ENCODE measurements around the gene PWWP3B.
"Not testable (repeated sequence)": the region's sequence is repeated elsewhere in the genome, so short reads cannot be mapped to it uniquely, and the experiment has no call there.

Gene PWWP3B

DNA sequence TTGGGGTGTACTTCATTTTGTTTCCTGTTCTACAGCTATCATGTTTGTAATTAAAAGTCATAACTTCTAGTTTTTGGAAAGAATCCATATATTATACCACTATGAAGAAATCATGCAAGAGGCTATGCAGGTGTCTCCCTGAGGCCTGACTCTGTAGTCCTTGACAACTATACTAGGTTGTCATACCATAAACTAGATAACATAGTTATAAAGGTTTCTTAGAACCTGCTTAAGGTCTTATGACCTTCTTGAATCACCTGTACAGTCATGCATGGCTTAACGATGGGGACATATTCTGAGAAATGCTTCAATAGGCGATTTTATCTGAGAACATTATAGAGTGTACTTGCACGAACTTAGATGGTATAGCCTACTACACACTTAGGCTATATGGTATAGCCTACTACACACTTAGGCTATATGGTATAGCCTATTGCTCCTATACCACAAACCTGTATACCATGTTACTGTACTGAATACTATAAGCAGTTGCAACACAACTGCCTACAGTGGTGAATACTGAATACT, 3.3 kb downstream of the PWWP3B start:
- TF ChIP-seq, protein P1, sequence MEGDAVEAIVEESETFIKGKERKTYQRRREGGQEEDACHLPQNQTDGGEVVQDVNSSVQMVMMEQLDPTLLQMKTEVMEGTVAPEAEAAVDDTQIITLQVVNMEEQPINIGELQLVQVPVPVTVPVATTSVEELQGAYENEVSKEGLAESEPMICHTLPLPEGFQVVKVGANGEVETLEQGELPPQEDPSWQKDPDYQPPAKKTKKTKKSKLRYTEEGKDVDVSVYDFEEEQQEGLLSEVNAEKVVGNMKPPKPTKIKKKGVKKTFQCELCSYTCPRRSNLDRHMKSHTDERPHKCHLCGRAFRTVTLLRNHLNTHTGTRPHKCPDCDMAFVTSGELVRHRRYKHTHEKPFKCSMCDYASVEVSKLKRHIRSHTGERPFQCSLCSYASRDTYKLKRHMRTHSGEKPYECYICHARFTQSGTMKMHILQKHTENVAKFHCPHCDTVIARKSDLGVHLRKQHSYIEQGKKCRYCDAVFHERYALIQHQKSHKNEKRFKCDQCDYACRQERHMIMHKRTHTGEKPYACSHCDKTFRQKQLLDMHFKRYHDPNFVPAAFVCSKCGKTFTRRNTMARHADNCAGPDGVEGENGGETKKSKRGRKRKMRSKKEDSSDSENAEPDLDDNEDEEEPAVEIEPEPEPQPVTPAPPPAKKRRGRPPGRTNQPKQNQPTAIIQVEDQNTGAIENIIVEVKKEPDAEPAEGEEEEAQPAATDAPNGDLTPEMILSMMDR (IDR thresholded peaks at IDR 0.05; ENCODE audit: low read depth, low read length): no peak
- no peak overlapping the region for H3K4me3 ChIP-seq (replicated peaks in 1 of 2; ENCODE audit: low read depth in 2 of 2, low read length in 2 of 2)
- no peak for DNase-seq (ENCODE audit: low read depth in 2 of 2)

DNA sequence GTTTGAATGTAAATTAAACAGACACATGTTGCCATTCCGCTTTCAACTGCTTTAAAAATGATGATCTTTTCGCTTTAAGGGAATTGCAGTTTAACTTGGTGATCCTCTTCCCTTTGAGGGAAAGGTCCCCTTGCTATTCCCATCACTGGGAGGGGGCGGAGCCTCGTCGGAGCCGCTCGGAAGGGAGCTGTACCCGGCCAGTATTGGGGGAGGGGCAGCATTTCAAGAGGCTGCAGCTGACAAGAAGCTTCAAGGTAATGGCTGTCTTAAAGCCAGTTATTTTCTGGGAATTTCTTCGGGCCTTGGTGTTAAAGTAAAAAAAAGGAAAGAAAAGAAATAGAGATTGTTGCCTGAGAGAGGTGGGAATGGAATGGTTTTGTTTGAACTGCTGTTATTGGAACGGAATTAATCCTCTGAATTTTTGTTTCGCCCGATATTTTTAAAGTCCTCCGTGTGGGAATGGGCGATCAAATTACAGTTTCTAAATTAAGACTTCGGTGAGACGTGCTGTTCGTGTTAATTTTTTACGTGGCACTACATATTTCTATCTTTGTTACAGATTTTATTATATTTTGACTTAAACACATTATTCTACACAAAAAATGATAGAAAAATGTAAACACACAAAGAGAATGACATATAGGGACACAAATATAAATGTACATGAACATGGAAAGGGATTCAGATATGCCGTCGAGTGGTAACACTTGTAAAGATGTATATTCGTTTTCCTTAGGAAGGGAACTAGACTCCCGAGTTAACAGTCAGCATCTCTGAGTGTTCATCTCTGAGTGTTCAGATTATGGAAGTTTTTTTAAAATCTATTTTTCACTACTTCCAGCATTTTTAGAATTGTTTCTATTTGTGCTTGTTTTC, 9.2 kb downstream of the PWWP3B start:
- peak; percentile 18 to 82 for DNase-seq (ENCODE audit: low read depth in 2 of 2)
- peak overlapping the region; percentile 16 to 28 for H3K4me3 ChIP-seq (replicated peaks in 1 of 2; ENCODE audit: low read depth in 2 of 2, low read length in 2 of 2)
- TF ChIP-seq, protein P1 (IDR thresholded peaks at IDR 0.05; ENCODE audit: low read depth, low read length): no peak

DNA sequence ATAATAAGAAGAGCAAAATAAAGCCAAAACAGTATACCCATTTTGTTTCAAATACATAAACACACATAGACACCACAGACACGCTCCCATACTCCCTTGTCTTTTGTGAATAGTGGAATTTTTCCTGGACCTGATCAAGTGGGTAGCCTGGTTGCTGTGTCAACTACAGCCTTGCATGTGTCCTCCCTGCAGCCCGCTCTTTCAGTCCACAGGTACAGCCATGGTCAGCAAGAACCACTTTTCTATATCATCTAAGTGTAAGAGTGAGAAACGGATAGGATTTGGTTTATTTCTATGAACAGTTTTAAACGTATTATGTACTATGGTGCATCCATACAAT, 9.8 kb downstream of the PWWP3B start:
- TF ChIP-seq, protein P1 (IDR thresholded peaks at IDR 0.05; ENCODE audit: low read depth, low read length): no peak
- DNase-seq (ENCODE audit: low read depth in 2 of 2): no peak
- no peak overlapping the region for H3K4me3 ChIP-seq (replicated peaks in 1 of 2; ENCODE audit: low read depth in 2 of 2, low read length in 2 of 2)

DNA sequence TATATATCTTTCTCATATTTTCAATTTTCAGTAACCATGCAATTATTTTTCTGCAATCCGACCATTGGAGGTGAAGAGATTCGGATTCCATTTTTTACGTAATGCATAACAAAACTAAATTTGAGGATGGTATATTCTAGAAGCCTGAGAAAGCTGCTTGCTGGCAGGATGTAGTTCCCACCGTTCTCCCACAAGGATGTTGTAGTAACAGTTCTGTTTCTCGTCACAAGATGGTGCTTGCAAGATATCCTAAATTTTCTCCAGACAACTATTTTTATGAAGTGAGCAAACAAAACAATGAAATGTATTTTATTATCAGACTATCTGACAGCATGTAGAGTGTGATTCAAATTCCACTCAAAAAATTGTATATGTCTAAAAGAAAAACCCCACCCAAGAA, 10.7 kb downstream of the PWWP3B start:
- TF ChIP-seq, protein P1 (IDR thresholded peaks at IDR 0.05; ENCODE audit: low read depth, low read length): no peak
- H3K4me3 ChIP-seq (replicated peaks in 1 of 2; ENCODE audit: low read depth in 2 of 2, low read length in 2 of 2): no peak overlapping the region
- peak in 1 of 2 donors; percentile 46 for DNase-seq (ENCODE audit: low read depth in 2 of 2)

DNA sequence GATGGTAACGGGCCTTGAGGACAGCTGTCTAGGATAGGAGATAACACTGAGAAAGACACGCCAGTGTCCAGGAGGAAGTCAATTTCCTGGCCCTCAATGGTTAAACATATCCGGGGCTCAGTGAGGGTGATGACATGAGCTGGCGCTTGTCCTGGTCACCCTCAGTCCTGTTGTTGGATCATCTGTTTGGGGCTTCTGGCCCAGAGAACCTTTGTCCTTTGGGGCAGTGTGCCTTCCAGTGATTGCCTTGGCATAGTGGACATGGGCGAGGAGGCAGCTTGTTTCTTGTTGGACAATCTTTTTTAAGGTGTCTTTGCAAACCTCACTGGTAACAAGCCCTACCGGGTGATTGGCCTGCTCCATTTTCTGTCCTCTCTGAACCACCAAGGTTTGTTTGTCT, 15.6 kb downstream of the PWWP3B start:
- not testable (repeated sequence) for H3K4me3 ChIP-seq (replicated peaks in 1 of 2; ENCODE audit: low read depth in 2 of 2, low read length in 2 of 2); DNase-seq (ENCODE audit: low read depth in 2 of 2)

DNA sequence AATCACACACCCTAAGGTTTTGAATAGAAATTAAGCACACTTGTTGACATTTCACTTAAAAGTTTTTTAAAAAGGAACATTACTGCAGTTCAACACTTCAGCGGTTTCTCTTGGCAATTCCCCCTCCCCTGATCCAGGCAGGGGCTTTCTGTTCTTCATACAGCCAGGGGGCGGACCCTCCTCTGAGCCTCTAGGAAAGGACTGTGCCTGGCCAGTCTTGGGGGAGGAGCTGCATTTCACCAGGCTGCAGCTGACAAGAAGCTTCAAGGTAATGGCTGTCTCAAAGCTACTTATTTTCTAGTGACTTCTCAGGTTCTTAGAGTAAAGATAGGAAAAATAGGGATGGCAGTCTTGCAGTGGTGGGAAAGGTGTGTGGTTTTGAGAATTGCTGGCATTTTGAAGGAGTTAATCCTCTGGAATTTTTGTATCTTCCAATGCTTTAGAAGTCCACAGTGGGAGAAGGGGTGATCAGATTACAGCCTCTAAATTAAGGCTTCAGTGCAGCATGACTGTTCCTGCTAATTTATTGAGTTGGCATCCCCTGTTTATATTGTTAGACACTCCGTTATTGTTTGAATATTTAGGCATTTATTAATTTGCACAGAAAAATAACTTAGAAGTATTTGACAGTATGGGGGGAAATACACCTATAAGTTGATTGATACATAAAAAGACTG, 33.5 kb downstream of the PWWP3B start:
- no peak overlapping the region for H3K4me3 ChIP-seq (replicated peaks in 1 of 2; ENCODE audit: low read depth in 2 of 2, low read length in 2 of 2)
- TF ChIP-seq, protein P1 (IDR thresholded peaks at IDR 0.05; ENCODE audit: low read depth, low read length): no peak
- no peak for DNase-seq (ENCODE audit: low read depth in 2 of 2)

DNA sequence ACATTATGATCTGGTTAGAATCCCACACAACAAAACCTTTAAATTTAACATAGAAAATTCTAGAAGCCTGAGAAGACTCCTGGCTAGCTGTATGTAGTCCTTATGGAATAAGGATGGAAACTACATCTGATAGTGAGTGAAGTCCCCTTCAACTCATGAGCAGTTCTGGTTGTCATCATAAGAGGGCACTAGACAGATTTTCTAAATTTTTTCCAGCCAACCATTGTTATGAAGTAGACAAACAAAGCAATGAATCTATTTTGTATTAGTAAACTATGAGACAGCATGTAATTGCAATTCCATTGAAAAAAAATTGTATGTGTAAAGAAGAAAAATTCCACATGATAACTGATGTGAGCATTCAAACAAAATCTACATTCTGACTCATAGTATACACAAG, 35.2 kb downstream of the PWWP3B start:
- TF ChIP-seq, protein P1 (IDR thresholded peaks at IDR 0.05; ENCODE audit: low read depth, low read length): peak; percentile 1
- no peak overlapping the region for H3K4me3 ChIP-seq (replicated peaks in 1 of 2; ENCODE audit: low read depth in 2 of 2, low read length in 2 of 2)
- no peak for DNase-seq (ENCODE audit: low read depth in 2 of 2)

Data from cardiac fibroblast (primary cell).